Measurements from ENCODE around the gene TIMM22.
A peak's percentile ranks its signal among the peaks of the same experiment; 100 is the strongest.
"Not testable (repeated sequence)": the region's sequence is repeated elsewhere in the genome, so short reads cannot be mapped to it uniquely, and the experiment has no call there.

TIMM22 gene

GRCh38 chr17:973053-973452, 23.9 kb upstream of the TIMM22 start:
- no peak for DNase-seq

GRCh38 chr17:974778-975177, 22.2 kb upstream of the TIMM22 start:
- not testable (repeated sequence) for DNase-seq

GRCh38 chr17:975371-975915, 21.5 kb upstream of the TIMM22 start:
- DNase-seq, result no peak

DNA sequence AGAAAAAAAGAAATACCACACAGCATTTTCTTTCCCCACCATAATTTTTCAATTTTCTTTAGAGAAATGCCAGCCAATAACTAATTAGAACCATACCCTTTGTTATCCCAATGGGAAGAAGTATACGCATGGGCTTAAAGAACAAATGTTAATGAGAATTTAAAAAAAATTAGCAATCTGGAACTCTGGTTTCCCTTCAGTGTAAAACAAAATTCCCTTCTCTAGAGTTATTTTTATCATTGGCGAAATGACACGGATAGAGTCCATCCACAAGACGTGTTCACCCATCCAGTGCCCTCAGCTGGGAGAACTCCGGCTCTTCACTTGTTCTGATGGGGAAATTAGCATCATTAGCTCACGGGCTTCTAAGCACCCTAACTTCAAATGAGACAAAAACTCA, 20.6 kb upstream of the TIMM22 start:
- no peak for DNase-seq

GRCh38 chr17:977166-977565, 19.8 kb upstream of the TIMM22 start:
- DNase-seq, result no peak

- no peak for DNase-seq
These were observed 18.5 kb upstream of the TIMM22 start for GRCh38 chr17:978103-979093.

GRCh38 chr17:979212-979538, 17.8 kb upstream of the TIMM22 start:
- DNase-seq, result no peak

GRCh38 chr17:979539-980405, 17.2 kb upstream of the TIMM22 start, which contains the start of gene NXN:
Gene NXN, minus strand, starts transcription at chr17:979776.
- DNase-seq, result peak; percentile 82 to 95 (median 88)

GRCh38 chr17:980406-981291, 16.3 kb upstream of the TIMM22 start:
- DNase-seq, result peak; percentile 33 to 67 (median 54)

DNA sequence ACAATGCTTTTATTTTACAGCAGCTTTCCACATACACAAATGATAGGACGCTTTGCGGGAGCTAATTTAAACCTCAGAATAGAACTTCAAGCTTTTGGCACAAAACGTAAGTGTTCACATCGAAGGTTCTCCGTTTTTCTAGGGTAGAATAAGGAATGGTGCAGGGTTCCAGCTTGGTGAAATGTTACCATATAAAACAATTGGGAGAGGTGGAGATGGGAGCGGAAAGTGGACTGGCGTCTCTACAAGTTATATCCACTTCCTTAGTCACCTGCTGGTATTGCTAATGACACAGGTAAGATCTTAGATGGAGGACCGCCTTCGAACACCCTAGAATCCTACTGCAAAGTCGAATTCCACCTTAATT, 15.7 kb upstream of the TIMM22 start:
- DNase-seq, result no peak

- DNase-seq, result no peak
These were observed 13.0 kb upstream of the TIMM22 start for GRCh38 chr17:983921-984320.

GRCh38 chr17:986322-986929, 10.5 kb upstream of the TIMM22 start:
- no peak for DNase-seq

DNA sequence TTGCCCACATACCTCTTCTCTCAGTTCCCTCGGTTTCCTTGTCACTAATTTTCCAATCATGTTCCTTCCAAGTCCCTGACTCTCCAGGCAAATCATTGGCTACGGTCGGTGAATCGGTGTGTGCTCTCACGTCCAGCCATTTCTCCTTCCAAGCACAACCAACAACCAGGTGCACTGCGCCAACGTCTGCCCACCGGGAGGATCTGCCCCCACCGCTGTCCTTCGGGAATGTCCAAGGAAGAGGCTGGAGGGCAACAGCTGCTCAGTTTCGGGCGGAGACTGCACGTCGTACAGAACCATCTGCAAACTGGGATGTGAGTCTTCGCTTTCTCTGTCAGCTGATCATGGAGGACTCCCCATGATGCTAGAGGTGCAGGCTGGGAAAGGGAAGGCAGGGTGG, 9.0 kb upstream of the TIMM22 start:
- DNase-seq, result no peak

GRCh38 chr17:988561-988960, 8.4 kb upstream of the TIMM22 start:
- DNase-seq, result no peak

- no peak for DNase-seq
These were observed 4.0 kb upstream of the TIMM22 start for GRCh38 chr17:992933-993332.

GRCh38 chr17:995324-995723, 1.6 kb upstream of the TIMM22 start:
- DNase-seq, result not testable (repeated sequence)

- no peak for DNase-seq
These were observed 1.2 kb downstream of the TIMM22 start for GRCh38 chr17:998111-998510.

DNA sequence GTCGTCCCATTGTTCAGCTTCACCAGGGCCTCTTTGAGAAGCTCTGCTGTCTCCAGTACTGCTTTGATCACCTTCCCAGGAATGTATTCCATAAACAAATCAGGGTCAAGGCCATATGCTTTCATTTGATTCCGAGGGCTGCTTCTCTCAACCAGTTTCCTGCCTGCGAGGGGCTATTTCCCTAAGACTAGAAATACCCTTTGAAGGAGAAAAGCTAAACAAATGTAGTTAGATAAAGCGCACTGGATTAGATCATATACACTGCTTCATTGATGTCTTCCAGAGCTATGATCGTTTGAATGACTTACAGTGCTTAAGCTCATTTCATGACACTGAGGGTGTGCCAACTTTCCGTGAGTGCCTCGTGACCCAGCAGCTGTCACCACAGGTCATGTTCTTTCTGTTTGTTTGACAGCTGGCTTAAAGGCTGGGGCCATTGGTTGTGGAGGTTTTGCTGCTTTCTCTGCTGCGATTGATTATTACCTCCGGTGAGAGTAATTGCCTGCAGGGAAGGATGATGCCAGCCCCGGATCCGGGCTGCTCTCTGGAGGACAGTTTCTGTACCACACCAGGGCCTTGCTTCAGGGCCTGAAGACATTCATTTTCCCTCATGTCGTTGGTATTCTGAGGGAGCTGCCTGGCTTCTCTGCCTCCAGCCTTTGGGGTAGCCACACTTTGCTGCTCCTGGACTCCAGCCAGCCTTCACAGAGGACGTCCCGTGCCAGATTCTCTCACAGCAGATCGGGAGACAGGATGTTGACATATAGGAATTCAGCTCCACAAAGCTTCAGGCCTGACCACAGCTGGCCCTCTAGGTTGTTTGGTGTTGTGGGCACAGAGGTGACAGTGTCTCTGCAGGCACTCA, 3.9 kb downstream of the TIMM22 start:
- DNase-seq, result no peak

GRCh38 chr17:1001640-1002411, 4.9 kb downstream of the TIMM22 start:
- no peak for DNase-seq

- DNase-seq, result no peak
These were observed 5.5 kb downstream of the TIMM22 start for GRCh38 chr17:1002412-1002753.
